T47D (cell line): ENCODE results near the gene AGAP5.
A peak's percentile ranks its signal among the peaks of the same experiment; 100 is the strongest.
"Not testable (repeated sequence)": the region's sequence is repeated elsewhere in the genome, so short reads cannot be mapped to it uniquely, and the experiment has no call there.

Source experiments
- DNase-seq, 2 experiments: peaks; one replicate each; pipeline versions ENCODE4 v3.0.0 to v3.0.0-alpha.2; 2011 to 2012; ENCODE audit warnings: low read depth in 1 of 2, low spot score in 1 of 2
- JUND ChIP-seq: IDR thresholded peaks from 2 replicates; pipeline ENCODE4 v1.6.1; 2012; ENCODE audit warnings: low read depth
- in situ Hi-C: cut with HindIII; loops from 2 replicates; pipeline ENCODE4 v1.10.0; 2016; ENCODE audit warnings: low sequenced_read_pairs, low pct_unique_long_range_greater_than_20kb

AGAP5 gene

GRCh38 chr10:73731588-73732375, 33.9 kb upstream of the AGAP5 start:
- in situ Hi-C loops, result no loop called here
- no peak for TF ChIP-seq JUND
- DNase-seq, result no peak

DNA sequence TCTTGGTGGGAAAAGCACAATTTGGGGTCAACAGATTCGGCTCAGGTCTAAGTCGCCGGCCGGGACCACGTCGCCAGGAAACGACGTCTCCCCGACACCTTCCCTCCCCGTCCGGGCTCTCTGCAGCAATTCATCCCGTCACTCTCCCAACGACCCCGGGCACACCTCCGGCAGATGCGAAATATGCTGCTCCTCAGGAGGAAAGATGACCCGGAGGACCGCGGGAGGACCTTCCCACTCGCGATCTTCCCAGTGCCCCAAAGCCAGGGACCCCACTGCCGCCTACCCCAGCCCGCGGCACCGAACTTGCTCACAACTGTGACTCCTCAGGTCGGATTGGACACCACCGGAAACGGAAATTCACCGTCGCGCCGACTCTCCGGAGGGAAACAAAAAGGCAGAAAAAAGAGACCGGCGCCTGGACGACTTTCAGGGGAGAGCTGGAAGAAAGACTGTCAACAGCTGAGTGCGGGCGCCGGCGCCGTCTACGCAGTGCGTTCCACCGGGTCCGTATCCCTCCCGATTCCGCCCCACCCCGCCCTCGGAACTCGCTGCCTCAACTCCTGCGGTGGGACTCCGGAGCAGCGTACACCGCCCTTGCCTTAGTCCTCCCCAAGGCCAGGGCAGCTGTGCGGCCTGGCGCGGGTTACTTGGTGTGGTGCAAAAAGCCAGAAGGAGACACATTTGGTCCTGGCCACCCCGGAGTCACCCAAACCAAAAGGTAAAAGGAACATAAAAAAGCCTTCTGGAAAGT, 32.4 kb upstream of the AGAP5 start:
- in situ Hi-C loops, result no loop called here
- DNase-seq, result peak; percentile 71 to 97
- no peak for TF ChIP-seq JUND

- in situ Hi-C loops, result not testable (repeated sequence)
Observed at GRCh38 chr10:73729781-73730152, 31.9 kb upstream of the AGAP5 start.

GRCh38 chr10:73723516-73723915, 25.6 kb upstream of the AGAP5 start:
- DNase-seq, result no peak
- no peak for TF ChIP-seq JUND
- in situ Hi-C loops, result no loop called here

More at GRCh38 chr10:73729781-73730152, 31.9 kb upstream of the AGAP5 start:
- not testable (repeated sequence) for DNase-seq

DNA sequence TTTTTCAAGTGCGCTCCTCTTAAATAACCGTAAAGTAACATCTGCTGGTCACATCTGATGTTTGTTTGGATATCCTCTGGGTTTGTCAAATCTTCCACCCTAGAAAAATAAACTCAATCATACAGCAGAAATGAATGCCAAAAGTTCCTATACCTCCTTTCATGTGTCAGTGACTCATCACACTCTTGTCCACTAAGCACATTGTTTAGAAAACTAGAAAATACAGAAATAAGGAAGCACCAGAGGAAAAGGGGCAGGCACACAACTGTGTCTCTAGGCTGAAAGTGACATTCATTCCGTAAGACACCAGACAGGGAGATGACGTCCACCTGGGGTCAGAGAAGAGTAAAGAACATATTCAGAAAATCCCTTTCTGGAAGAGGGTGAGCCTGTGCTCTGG, 22.7 kb upstream of the AGAP5 start:
- in situ Hi-C loops, DNase-seq: not testable (repeated sequence)

DNA sequence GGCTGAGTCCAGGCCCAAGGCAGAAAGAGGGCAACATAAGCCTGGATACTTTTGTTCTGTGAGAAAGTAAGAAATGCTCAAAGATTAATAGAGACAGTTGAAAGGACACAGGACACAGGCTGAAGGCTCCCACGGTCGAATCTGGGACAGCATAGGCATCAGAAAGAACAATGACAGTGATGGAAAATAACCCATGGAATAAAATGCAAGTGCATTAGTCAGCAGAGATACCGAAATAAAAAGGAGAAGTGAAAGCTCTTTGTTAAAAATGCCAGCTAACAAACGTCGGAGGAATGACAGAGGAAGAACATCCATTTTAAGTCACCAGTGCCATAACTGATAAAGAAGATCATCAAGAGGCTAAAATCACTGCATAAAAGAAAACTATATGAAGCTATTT, 19.6 kb upstream of the AGAP5 start:
- in situ Hi-C loops, result no loop called here
- TF ChIP-seq JUND, result no peak
- no peak for DNase-seq

DNA sequence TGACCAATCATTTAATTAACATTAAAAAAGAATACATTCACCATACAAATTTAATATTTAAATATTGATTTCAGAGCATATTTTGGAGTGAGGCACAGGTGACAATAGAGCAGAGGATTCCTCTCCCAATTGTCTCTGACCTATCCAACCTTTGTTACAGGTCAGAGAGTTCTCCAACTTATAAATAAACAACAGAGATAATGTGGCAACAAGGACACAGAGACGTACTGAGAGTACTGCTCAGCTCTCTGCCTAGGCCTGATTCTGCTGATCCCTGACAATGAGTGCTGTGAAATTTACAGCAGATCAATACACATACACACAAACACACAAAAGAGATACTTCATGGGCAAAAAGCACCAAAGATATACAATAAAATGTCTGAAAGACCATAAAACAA, 18.3 kb upstream of the AGAP5 start:
- no peak for DNase-seq
- in situ Hi-C loops, result no loop called here
- TF ChIP-seq JUND, result no peak

DNA sequence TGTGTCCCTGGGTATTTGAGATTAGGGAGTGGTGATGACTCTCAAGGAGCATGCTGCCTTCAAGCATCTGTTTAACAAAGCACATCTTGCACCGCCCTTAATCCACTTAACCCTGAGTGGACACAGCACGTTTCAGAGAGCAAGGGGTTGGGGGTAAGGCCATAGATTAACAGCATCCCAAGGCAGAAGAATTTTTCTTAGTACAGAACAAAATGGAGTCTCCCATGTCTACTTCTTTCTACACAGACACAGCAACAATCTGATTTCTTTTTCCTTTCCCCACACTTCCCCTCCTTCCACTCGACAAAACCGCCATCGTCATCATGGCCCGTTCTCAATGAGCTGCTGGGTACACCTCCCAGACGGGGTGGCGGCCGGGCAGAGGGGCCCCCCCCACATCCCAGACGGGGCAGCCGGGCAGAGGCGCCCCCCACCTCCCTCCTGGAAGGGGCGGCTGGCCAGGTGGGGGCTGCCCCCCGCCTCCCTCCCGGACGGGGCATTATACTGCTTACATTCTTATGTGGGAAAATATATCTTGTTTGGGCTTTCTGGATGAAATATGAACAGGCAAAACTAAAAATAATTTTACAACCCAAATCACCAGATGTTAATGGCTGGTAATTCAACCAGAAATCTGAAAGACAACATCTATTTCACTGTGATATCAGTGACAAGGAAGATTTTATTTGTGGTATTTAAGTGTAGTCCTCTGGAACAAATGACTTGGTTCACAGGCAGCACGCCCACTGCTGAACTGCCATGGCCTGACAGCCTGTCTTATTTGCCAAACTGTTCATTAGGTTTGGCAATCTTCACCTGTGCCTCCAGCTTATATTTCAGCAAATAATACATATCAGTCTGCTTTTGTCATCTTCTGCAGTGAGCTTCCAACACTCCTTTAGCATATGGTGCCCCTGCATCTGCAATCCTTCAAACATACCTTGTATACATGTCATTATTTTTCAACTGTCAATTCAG, 17.6 kb upstream of the AGAP5 start:
- DNase-seq, in situ Hi-C loops: not testable (repeated sequence)

DNA sequence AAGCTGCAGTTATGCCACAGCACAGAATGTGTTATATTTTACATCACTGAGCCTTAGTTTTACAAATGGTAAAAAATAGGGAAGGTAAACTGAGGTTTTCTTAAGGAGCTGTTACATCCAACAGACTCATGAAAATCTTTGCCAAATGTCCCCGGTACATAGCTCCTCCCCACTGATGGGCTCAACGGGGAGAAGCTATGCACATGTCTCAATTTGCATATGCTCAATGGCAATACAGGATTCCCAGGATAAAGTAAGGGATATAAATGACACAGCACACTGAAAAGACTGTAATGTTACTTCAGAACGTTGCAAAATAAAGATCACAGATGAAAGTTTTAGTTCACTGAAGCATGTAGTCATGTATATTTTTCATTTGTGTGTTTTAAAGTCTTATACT, 16.6 kb upstream of the AGAP5 start:
- DNase-seq, in situ Hi-C loops: not testable (repeated sequence)

- DNase-seq, in situ Hi-C loops: not testable (repeated sequence)
Observed at GRCh38 chr10:73713912-73714311, 16.0 kb upstream of the AGAP5 start.

- DNase-seq, in situ Hi-C loops: not testable (repeated sequence)
Observed at GRCh38 chr10:73711683-73712082, 13.8 kb upstream of the AGAP5 start.

DNA sequence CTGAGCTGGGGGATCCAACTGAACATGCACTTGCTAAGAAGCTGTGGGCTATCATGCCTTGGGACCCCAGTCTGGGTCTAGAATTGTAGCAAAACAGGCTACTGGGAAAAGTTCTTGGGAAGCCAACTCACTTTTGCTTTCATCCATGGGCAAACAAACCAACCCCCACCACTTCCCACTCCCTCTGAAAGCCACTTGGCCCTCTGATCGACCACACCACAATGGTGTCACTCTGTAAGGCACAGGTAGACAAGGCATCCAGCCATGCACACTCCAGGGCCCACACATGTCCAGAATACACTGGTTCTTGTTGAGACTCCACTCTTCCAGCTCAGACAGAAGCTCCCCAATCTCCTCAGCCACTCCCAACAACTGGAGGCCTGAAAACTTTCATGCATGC, 10.2 kb upstream of the AGAP5 start:
- in situ Hi-C loops, DNase-seq: not testable (repeated sequence)

- in situ Hi-C loops, DNase-seq: not testable (repeated sequence)
Observed at GRCh38 chr10:73707628-73708027, 9.7 kb upstream of the AGAP5 start.

GRCh38 chr10:73706488-73706887, 8.6 kb upstream of the AGAP5 start:
- DNase-seq, in situ Hi-C loops: not testable (repeated sequence)

DNA sequence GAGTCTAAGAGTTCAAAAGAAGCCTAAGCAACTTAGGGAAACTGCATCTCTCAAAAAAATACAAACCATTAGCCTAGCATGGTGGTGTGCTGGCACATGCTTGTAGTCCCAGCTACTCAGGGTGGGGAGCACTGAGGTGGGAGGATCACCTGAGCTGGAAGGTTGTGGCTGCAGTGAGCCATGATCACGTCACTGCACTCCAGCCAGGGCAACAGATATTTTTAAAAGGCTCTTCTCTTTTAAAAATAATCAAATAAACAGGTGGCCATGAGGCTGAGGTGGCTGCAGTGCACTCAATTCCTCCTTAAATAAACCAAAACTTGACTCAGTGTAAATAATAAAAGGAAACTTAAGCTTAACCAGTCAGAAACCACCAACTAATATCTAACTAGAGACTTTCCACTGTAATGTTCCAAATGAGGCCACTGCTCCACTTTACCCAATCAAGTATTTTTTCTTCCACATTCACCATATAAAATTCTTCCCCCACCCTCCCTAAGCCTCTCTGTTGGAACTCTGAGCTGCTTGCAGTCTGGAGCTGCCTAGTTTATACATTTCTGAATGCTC, 7.7 kb upstream of the AGAP5 start:
- DNase-seq, in situ Hi-C loops: not testable (repeated sequence)

GRCh38 chr10:73703924-73704323, 6.0 kb upstream of the AGAP5 start:
- DNase-seq, in situ Hi-C loops: not testable (repeated sequence)

DNA sequence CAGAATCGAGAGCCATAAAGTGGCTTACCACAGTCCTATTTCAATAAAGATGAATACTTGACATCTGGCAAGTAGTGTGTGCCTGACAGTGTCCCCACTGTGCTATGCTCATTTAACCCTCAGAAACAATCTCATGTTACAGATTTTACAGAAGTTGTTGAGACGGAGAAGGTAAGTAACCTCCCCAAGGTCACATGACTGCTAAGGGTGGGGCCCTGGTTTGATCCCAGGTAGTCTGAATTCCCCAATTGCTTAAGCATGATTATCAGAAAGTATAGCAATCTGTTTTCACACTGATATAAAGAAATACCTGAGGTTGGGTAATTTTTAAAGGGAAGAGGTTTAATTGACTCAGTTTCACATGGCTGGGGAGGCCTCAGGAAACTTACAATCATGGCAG, 910 bp upstream of the AGAP5 start:
- in situ Hi-C loops, result not testable (repeated sequence)

More for the DNA sequence above, 910 bp upstream of the AGAP5 start:
- DNase-seq, result not testable (repeated sequence)
